ENCODE measurements around the gene ATAD3A. TPM values are rescaled to one million over a fixed set of nuclear protein-coding genes. Genes with fewer than 3 reads are reported as not detected.

Gene ATAD3A
- polyA plus RNA-seq, 1 donor from 2014 or later, result 30.3 TPM

GRCh38 chr1:1539310-1540089 lies 27.5 kb downstream of the ATAD3A start:
- H3K9ac ChIP-seq (ENCODE audit: low read length), result peak overlapping the region; percentile 77
- H2AFZ ChIP-seq (ENCODE audit: low read depth, low read length), result peak overlapping the region; percentile 33
- H3K36me3 ChIP-seq (ENCODE audit: insufficient read depth, low read length), result peaks cover 5% of the 10 kb centered on the region
- no peaks in the 10 kb centered on the region for H3K9me2 ChIP-seq (ENCODE audit: insufficient read depth, low read length)
- no peaks in the 10 kb centered on the region for H3K27me3 ChIP-seq (ENCODE audit: insufficient read depth, low read depth, low read length)
- H3K79me2 ChIP-seq (replicated peaks; ENCODE audit: insufficient read depth, low read length), result no peaks in the 10 kb centered on the region
- H4K20me1 ChIP-seq (ENCODE audit: insufficient read depth), result no peaks in the 10 kb centered on the region
- H3K27ac ChIP-seq (ENCODE audit: low read length), result peak overlapping the region; percentile 42
- H3F3A ChIP-seq (ENCODE audit: insufficient read depth, low read length, poor library complexity, severe bottlenecking), result no peaks in the 10 kb centered on the region
- peak overlapping the region; percentile 87 for H3K4me3 ChIP-seq (ENCODE audit: low read length)
- no peak for TF ChIP-seq CTCF (IDR thresholded peaks at IDR 0.05; ENCODE audit: poor library complexity, severe bottlenecking)
- TF ChIP-seq EP300 (conservative IDR thresholded peaks at IDR 0.05; ENCODE audit: poor library complexity, severe bottlenecking), result no peak
- TF ChIP-seq REST (IDR thresholded peaks at IDR 0.05; ENCODE audit: borderline replicate concordance), result no peak
- peak; percentile 62 for TF ChIP-seq MXI1 (conservative IDR thresholded peaks at IDR 0.05; ENCODE audit: poor library complexity, severe bottlenecking)
- TF ChIP-seq TAF1 (IDR thresholded peaks at IDR 0.05; ENCODE audit: low read depth), result no peak
- no peaks in the 10 kb centered on the region for H3K9me3 ChIP-seq (ENCODE audit: low read length)
- H3K4me2 ChIP-seq (ENCODE audit: low read length), result peak overlapping the region; percentile 78

- no peaks in the 10 kb centered on the region for H3F3A ChIP-seq (ENCODE audit: insufficient read depth, low read length, poor library complexity, severe bottlenecking)
- H3K9me3 ChIP-seq (ENCODE audit: low read length), result no peaks in the 10 kb centered on the region
- TF ChIP-seq EP300 (conservative IDR thresholded peaks at IDR 0.05; ENCODE audit: poor library complexity, severe bottlenecking), result no peak
- peak; percentile 13 for TF ChIP-seq POLR2AphosphoS5 (IDR thresholded peaks at IDR 0.05)
- H3K4me3 ChIP-seq (ENCODE audit: low read length), result peak within 1 kb of the TSS; percentile 87
- no peaks in the 10 kb centered on the region for H3K27me3 ChIP-seq (ENCODE audit: insufficient read depth, low read depth, low read length)
- H3K9me2 ChIP-seq (ENCODE audit: insufficient read depth, low read length), result no peaks in the 10 kb centered on the region
- no peaks in the 10 kb centered on the region for H4K20me1 ChIP-seq (ENCODE audit: insufficient read depth)
- peak within 1 kb of the TSS; percentile 42 for H3K27ac ChIP-seq (ENCODE audit: low read length)
- H3K4me2 ChIP-seq (ENCODE audit: low read length), result peak within 1 kb of the TSS; percentile 78
- peak within 1 kb of the TSS; percentile 33 for H2AFZ ChIP-seq (ENCODE audit: low read depth, low read length)
- H3K79me2 ChIP-seq (replicated peaks; ENCODE audit: insufficient read depth, low read length), result no peaks in the 10 kb centered on the region
- H3K36me3 ChIP-seq (ENCODE audit: insufficient read depth, low read length), result peaks cover 5% of the 10 kb centered on the region
- peak within 1 kb of the TSS; percentile 77 for H3K9ac ChIP-seq (ENCODE audit: low read length)
These were observed 28.3 kb downstream of the ATAD3A start, which contains the start of gene TMEM240 for GRCh38 chr1:1540090-1540817. Gene TMEM240 (minus strand): TSS chr1:1540624. CDS start chr1:1540346, 278 bp downstream.
